Right lung (tissue), 5 donors: ENCODE results near the gene ARID5B. TPM values are rescaled to one million over a fixed set of nuclear protein-coding genes. Genes with fewer than 3 reads are reported as not detected.
A peak's percentile ranks its signal among the peaks of the same experiment; 100 is the strongest.
"Not testable (repeated sequence)": the region's sequence is repeated elsewhere in the genome, so short reads cannot be mapped to it uniquely, and the experiment has no call there.

Experiments
- DNase-seq, 2 donors: peaks; one replicate each; pipeline ENCODE4 v3.0.0-alpha.2; 2013
- polyA plus RNA-seq, 5 donors: library from polyadenylated mRNA; unstranded; fragments of 120-200 nt; gene quantifications; one replicate each; pipeline versions ENCODE4 v1.2.1 to v1.2.3, GENCODE V29; 2013; ENCODE audit warnings: inconsistent platforms in 1 of 5, low replicate concordance in 1 of 5; ENCODE audit not compliant: insufficient read length in 5 of 5, insufficient read depth in 1 of 5

ARID5B gene
- polyA plus RNA-seq, 5 donors, result 27.9 to 49.2 (median 43.8) TPM

DNA sequence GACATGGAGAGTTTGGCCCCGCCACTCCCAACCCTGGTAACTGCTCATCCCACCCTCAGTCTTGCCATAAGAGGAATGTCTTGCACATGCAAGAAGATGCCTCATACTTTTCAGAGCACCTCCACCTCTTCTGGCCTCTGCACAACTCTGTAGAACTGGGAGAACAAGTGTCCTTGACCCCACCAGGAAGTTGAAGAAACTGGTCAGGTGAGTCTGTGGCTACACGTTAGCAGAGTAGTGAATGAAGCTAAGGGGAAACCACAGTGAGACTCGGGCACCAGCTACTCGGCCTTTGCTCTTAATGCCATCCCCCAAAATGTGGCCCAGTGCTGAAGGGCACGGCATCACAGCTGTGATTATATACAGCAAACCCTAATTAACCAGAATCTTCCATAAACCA, 110.1 kb downstream of the ARID5B start:
- peak in 1 of 2 donors; percentile 48 for DNase-seq

GRCh38 chr10:62012318-62012717, 110.8 kb downstream of the ARID5B start:
- DNase-seq, result no peak

GRCh38 chr10:62014510-62014909, 113.0 kb downstream of the ARID5B start:
- no peak for DNase-seq

- DNase-seq, result peak in 1 of 2 donors; percentile 55
These were observed 114.5 kb downstream of the ARID5B start for GRCh38 chr10:62015994-62016393.

DNA sequence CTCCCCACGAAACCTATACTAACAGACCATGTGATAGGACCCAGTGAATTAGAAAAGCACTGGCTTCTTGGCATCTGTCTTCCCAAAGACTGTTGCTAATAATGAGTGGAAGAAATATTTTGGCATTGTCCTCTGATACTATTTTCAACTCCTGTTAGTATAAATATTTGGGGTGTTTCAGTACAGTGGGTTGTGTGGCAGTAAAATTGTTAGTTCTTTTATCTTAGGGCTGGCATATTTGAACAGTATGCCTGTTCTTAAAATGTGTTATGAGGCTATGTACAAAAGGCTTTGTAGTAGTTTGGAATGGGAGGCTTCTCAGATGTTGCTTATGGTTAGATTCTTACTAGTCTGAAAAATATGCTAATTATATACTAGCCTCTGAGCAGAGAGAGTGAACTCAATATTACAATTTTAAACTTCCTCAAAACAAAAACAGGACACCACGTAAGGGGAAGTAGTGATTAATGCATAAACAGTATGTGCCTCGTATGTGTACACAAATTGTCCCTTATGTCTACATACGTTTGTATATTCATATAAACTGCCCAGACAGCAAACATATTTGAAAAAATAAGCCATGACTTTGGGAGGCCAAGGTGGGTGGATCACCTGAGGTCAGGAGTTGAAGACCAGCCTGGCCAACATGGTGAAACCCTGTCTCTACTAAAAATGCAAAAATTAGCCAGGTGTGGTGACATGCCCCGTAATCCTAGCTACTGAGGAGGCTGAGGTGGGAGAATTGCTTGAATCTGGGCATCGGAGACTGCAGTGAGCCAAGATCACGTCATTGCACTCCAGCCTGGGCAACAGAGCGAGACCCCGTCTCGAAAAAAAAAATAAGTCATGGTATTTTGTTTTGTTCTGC, 115.4 kb downstream of the ARID5B start:
- no peak for DNase-seq

- no peak for DNase-seq
These were observed 116.0 kb downstream of the ARID5B start for GRCh38 chr10:62017491-62017870.

DNA sequence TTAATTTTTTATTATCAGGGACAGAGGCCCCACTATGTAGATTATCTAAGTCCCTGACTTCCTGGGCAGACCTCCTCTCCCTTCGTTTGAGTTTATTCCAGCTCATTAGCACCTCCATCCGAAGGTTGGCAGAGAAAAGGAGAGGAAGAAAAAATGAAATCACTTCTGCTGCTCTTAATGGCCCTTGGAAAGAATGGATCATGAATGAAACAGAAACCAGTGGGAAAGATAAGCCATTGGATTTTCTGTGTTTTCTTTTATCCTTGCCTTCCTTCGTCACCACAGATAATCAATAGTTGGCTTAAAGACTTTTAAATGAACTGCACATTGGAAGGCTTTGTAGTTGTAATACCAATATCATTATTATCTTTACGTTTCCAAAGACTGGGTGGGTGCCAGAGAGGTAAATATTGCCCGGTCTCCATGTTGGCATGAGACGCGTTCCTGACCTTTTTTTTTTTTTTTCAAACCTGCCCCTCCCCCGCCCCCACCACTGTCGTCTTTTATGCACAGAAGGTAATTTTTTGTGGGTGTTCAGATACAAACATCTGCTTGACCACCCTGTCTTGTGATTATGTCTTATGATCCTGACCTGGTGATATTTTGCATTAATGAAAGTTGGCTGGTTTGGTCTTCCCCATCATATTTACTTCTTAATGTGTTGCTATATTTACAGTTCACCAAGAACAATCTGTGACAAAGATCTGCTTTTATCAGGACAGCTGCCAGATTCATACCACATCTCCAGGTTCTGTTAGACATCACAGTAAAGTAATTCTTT, 116.8 kb downstream of the ARID5B start:
- no peak for DNase-seq

GRCh38 chr10:62019013-62019684, 117.7 kb downstream of the ARID5B start:
- no peak for DNase-seq

GRCh38 chr10:62019685-62020359, 118.3 kb downstream of the ARID5B start:
- DNase-seq, result no peak

DNA sequence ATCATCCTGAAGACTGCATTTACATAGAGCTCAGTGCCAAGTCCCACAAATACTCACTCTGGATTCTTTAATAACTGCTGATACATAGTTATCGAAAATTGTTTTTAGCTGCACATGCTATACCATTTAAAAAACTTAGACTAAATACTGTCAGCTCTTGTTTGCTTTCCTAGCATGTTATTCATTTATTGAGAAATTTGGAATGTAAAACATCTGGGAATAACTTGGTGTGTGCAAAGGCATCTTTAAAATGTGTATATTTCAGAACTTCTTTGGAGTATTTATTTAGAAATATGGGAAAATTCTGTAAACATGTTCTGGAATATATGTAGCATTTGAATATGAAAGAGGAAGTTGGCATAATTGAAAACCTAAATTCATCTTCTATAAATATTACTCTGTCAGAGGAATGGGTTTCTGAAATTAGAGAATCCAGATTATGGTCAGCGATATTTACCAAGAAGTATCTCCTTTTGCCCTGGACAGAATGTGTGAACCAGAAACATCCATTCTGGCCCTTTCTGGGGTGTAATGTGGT, 119.7 kb downstream of the ARID5B start:
- no peak for DNase-seq

DNA sequence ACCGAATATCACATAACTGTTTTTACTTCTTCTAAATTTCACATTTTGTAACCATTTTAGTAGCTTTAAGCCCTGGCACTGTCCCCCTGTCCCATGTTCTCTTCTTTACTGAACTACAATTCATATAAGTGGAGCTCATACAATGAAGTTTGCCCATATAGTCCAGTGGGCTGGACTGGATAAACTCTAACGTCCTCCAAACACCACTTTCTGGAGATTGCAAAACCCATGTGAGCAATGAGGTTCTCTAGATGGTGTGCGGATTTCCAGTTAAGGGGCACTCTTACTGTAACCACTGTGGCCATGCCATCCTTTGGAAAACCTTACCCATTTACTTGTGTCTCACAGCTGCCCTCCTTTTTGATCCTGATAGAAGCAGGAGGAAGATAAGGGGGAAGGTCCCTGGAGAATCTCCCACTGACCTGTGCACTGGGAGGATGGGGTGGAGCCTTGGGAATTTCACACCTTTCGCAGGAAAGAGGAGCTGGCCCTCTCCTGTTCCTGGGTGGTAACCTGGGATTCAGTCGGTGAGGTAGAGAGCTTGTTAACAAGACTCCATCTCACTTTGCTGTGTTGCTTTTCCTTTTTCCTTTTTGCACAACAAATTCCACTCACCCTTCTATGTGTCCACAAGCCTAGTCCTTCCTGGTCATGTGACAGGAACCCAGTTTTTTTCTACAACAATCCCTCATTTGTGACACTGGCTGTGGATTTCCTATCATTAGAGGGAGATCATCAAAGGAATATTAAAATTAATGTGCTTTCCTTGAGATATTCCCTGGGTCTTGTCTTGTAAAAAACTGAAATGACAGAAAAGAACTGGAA, 120.7 kb downstream of the ARID5B start:
- no peak for DNase-seq

DNA sequence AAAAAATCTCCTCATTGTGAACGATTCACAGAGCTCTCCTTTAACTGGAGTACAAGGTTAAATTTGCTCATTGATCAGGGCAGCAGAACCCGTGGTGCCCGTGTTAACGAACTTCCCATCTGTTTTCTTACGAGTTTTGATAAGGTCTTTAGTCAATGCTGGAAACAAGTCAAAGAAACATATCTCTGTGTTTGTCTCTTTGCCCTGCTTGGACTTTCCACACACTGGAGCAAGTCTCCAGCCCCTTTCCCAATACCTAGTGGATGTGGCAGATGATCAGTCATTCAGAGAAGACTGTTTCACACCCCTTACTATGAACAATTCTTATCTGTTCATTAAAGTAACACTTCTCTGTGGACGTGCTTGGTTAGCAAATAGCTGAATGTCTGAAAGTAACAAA, 121.3 kb downstream of the ARID5B start:
- DNase-seq, result no peak

DNA sequence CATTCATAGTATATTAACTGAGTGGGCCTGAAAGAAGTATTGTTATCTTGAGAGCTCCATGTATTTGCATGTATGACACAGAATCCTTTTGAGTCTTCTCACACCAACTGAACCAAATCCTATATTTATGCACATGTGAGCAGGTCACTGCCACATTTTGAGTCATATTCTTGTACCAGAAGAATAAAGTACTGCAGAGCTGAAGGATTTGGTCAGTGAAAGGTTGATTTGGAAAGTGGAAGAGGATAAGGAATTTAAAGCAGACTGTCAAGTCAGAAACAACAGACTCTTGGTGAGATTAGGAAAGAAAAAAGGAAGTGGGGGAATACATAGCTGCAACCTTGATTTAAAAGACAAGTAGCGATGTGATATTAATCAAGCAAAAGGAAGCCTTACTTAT, 121.8 kb downstream of the ARID5B start:
- DNase-seq, result no peak

DNA sequence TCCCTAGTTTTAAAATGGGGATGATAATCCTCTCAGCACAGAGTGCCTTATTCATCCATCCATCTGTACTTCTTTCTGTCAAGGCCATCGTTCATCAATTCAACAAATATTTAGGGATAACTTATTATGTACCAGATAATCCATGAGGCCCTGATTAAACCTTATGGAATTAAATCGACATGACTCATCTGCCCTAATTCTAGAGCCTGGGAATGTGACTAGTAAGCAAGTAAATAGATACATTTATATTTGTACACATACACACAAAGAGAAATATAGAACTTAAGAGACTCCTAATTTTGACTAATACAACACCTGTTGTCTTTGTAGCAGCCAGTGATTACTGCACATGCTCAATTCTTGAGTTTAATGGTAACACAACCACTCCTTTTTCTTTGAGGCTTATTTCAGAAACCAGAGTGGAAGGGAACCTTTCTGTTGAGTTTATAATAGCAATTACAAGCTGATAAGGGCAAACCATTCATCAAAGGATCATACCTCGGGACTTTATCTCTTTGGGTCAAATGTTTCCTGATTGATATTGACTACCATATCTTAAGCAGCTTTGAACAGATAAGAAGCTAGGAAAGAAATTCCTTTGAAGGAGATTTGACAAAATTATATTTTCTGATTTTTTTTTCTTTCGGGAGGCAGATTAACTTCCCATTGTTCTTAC, 122.7 kb downstream of the ARID5B start:
- no peak for DNase-seq

GRCh38 chr10:62025134-62025794, 123.8 kb downstream of the ARID5B start:
- no peak for DNase-seq

DNA sequence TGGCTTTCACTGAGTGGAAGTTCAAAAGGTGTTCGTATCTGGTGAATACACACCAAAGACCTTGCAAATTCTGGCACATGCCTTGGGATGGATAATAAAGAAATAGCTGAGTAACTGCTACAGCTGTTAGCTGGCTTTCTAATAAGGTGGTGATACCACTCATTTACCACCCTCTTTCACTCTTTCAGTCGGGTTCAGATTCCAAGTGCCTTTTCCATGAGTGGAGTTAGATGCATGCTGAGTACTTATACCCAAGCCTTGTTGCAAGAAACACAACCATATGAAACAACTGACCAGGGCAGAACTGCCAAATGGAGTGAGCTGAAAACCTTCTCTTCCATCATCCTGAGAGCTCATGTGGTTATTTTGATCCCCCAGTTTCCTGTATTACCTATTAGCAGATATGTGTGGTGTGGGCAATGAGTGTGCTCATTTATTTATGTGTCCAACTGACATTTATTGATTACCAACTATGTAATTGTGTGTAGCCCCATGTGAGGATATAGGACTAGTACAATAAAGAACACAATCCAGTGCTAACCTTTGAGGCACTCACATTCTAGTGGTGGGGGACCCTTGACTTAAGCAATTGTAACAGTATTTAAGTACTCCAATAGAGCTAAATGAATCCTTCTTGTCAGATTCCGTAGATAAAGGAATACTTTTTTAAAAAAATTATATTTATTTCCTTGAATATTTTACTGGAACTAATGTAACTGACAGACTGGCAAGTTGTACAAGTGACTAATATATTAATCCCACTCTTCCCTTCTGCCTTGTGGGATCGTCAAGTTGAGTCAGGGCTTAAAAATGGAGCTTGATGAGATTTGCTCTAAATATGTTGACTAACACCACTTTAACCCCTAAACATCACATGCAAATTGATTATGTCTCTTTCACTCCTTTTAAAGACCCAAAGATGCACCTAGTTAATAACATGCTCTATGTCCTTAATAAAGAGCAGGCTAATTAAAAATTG, 124.7 kb downstream of the ARID5B start:
- no peak for DNase-seq

- no peak for DNase-seq
These were observed 126.5 kb downstream of the ARID5B start for GRCh38 chr10:62027841-62028501.

DNA sequence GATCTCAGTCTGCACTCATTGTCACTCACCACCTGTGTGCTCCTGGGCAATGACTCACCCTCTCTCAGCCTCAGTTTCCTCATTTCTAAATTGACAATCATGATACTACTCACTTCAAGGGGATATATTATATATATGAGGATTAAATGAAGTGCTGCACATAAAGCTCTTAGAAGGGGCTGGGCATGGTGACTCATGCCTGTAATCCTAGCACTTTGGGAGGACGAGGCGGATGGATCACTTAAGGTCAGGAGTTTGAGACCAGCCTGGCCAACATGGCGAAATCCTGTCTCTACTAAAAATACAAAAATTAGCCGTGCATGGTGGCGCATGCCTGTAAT, 127.0 kb downstream of the ARID5B start:
- not testable (repeated sequence) for DNase-seq
